Measurements from ENCODE around the gene INPP5A. TPM values are rescaled to one million over a fixed set of nuclear protein-coding genes. Genes with fewer than 3 reads are reported as not detected.
A peak's percentile ranks its signal among the peaks of the same experiment; 100 is the strongest.

INPP5A gene
- total and polyA plus RNA-seq, 2 of the 13 experiments (the other 11 are each of a cell fraction or from before 2014, with no cell fraction given): 17.5 to 37.9 TPM

- TF ChIP-seq ZBTB2 (CRISPR knock-in tag; IDR thresholded peaks at IDR 0.05; ENCODE audit: low read depth) (no peak), ZNF839 (CRISPR knock-in tag; IDR thresholded peaks at IDR 0.05; ENCODE audit: borderline replicate concordance) (no peak), REXO4 (CRISPR knock-in tag; IDR thresholded peaks at IDR 0.05; ENCODE audit: borderline replicate concordance) (no peak), FOXM1 (CRISPR knock-in tag; IDR thresholded peaks at IDR 0.05) (no peak), HOXD1 (CRISPR knock-in tag; IDR thresholded peaks at IDR 0.05) (no peak), MEIS2 (CRISPR knock-in tag; IDR thresholded peaks at IDR 0.05) (no peak; the same call in 1 of the 2 replicates), ZMYM2 (CRISPR knock-in tag; IDR thresholded peaks at IDR 0.05) (no peak), TCF7L2 (IDR thresholded peaks at IDR 0.05; ENCODE audit: low read depth, low read length) (no peak), ARID2 (CRISPR knock-in tag; IDR thresholded peaks at IDR 0.05; ENCODE audit: borderline replicate concordance) (peak; percentile 75; the same call in 1 of the 2 replicates), PAX8 (CRISPR knock-in tag; IDR thresholded peaks at IDR 0.05; ENCODE audit: borderline replicate concordance) (no peak), FOXJ3 (CRISPR knock-in tag; IDR thresholded peaks at IDR 0.05; ENCODE audit: borderline replicate concordance) (no peak), MNT (IDR thresholded peaks at IDR 0.05) (no peak), TMF1 (CRISPR knock-in tag; IDR thresholded peaks at IDR 0.05; ENCODE audit: low read depth) (no peak), FOXP1 (IDR thresholded peaks at IDR 0.05) (no peak), FOXP1 (CRISPR knock-in tag; IDR thresholded peaks at IDR 0.05) (peak; percentile 15; the same call in 1 of the 2 replicates), HNRNPUL1 (IDR thresholded peaks at IDR 0.05; ENCODE audit: low read depth, low read length) (no peak), MBNL3 (CRISPR knock-in tag; conservative IDR thresholded peaks at IDR 0.05) (no peak), ZNF431 (CRISPR knock-in tag; IDR thresholded peaks at IDR 0.05; ENCODE audit: borderline replicate concordance, low read depth) (no peak), MTF1 (CRISPR knock-in tag; IDR thresholded peaks at IDR 0.05) (no peak), MAFG (CRISPR knock-in tag; IDR thresholded peaks at IDR 0.05) (no peak), ATF6 (CRISPR knock-in tag; conservative IDR thresholded peaks at IDR 0.05) (no peak), ZNF136 (CRISPR knock-in tag; IDR thresholded peaks at IDR 0.05; ENCODE audit: low read depth) (no peak)
- TF ChIP-seq, protein P1, sequence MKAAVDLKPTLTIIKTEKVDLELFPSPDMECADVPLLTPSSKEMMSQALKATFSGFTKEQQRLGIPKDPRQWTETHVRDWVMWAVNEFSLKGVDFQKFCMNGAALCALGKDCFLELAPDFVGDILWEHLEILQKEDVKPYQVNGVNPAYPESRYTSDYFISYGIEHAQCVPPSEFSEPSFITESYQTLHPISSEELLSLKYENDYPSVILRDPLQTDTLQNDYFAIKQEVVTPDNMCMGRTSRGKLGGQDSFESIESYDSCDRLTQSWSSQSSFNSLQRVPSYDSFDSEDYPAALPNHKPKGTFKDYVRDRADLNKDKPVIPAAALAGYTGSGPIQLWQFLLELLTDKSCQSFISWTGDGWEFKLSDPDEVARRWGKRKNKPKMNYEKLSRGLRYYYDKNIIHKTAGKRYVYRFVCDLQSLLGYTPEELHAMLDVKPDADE (CRISPR knock-in tag; IDR thresholded peaks at IDR 0.05): no peak
- TF ChIP-seq, protein P2, sequence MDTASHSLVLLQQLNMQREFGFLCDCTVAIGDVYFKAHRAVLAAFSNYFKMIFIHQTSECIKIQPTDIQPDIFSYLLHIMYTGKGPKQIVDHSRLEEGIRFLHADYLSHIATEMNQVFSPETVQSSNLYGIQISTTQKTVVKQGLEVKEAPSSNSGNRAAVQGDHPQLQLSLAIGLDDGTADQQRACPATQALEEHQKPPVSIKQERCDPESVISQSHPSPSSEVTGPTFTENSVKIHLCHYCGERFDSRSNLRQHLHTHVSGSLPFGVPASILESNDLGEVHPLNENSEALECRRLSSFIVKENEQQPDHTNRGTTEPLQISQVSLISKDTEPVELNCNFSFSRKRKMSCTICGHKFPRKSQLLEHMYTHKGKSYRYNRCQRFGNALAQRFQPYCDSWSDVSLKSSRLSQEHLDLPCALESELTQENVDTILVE (CRISPR knock-in tag; IDR thresholded peaks at IDR 0.05): no peak
These were observed 147.7 kb downstream of the INPP5A start (continued) for GRCh38 chr10:132685101-132685891.

Data from HepG2 (cell line).